Myocyte (in vitro differentiated cells): ENCODE measurements around the gene TRIM7. TPM values are rescaled to one million over a fixed set of nuclear protein-coding genes. Genes with fewer than 3 reads are reported as not detected.
"Not testable (repeated sequence)": the region's sequence is repeated elsewhere in the genome, so short reads cannot be mapped to it uniquely, and the experiment has no call there.

Experiments used
- DNase-seq: peaks from one replicate; pipeline ENCODE4 v3.0.0-alpha.2; 2012; ENCODE audit warnings: low read depth
- microRNA-seq: library from miRNA; unstranded; fragments of <30 nt; microRNA quantifications from one replicate; pipeline ENCODE4, GENCODE V29; 2016
- total RNA-seq: library from RNA; depleted of rRNA; stranded (reverse); fragments of >200 nt; gene quantifications from 2 replicates; pipeline ENCODE4 v1.2.3, GENCODE V29; 2014

Gene TRIM7
- total RNA-seq, 1 donor from 2014 or later = 18.8 TPM

DNA sequence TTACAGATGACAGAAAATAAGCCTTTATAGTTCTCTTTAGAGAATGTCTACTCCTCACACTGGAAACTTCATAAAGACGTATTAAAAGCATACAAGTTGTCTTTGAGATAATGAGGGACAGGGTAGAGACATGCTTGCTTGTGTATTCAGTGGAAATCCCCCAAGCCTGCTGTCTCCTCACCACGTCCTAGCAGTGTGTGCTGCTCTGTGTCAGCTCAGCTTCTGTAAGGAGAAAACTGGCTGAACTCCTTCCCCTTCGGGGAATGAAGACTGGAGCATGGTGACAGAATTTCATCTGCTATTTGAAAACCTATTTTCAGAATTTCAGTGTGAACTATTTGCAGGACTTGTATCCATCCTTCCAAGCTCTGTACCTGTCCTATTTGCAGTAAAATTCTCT lies 48.2 kb downstream of the TRIM7 start:
- no peak for DNase-seq

GRCh38 chr5:181153814-181154213 lies 51.2 kb downstream of the TRIM7 start:
- DNase-seq = no peak

DNA sequence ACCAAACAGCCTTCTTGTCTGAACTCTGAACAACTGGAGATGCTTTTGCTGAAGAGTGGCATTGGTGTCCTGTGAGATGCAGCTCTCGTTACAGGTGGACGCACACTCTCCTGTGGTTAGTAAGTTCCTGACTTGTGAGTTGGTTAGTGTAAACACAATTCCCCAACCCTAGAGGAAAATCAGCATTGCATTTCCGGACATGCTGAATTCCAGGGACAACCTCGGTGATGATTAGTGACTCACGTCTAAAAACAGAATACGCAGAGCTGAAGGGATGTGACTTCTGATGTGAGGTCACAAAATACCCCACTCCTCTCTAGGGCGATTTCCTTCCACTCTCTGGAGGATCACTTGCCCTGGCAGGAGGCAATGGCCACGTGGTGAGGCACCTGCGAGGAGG lies 52.6 kb downstream of the TRIM7 start:
- no peak for DNase-seq

DNA sequence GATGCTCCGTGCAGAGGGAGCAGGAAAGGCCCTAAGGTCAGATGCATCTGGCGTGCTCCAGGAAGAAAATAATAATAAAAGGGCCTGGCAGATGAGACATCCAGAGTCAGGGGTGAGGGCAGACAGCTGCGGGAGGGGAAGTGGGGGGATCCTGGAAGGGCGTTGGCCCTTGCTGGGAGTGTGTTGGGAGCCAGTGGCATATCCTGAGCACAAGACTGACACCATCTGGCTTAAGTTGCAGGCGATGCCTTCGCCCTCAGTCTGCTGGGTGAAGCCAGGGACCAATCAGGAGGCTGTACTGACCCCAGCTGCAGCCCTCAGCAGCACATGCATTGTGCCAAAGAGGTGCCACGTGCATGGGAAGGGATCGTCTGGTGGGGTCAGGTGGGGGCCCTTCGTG lies 53.9 kb downstream of the TRIM7 start:
- DNase-seq = no peak

GRCh38 chr5:181149806-181150733 lies 54.9 kb downstream of the TRIM7 start:
- no peak for DNase-seq

DNA sequence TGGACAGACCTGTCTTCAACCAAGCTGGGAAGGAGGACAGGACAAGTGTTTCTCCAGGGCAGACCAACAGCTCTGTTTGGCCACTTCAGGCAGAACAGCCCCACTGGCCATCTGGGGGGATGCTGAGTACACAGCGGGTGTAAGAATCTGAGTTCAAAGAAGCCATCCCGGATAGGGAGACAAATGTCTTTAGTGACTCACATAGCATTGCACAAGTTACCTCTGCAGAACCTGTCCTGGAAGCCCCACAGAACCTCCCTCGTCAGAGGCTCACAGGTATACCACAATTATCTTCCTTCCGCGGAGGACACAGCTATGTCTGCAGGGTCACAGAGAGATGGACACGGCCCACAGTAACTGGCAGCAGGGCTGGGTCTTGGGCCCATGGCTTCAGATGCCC lies 55.6 kb downstream of the TRIM7 start:
- no peak for DNase-seq

DNA sequence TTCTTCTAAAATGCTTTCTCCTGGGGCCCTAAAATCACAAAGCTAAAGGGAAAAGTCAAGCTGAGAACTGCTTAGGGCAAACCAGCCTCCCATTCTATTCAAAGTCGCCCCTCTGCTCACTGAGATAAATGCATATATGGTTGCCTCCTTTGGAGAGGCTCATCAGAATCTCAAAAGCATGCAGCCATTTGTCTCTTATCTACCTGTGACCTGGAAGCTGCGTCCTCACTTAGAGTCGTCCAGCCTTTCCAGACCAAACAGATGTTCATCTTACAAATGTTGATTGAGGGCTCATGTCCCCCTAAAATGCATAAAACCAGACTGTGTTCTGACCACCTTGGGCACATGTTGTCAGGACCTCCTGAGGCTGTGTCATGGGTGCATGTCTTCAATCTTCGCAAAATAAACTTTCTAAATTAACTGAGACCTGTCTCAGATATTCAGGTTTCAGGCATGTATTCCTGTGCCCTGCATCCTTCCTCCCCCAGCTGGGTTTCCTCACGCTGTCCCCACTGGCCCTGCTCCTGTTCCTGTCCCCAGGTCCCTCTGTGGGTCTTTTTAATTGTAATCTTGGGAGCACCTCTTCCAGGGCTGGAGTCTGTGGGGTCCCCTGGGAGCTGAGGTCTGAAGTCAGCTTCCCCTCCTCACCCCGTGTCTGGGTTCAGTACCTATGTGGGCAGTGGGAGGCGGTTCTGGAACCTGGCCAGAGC lies 57.9 kb downstream of the TRIM7 start, which contains the start of gene OR2V2:
TSS of gene OR2V2 (plus strand) at position 660 of the 710 bp plus-strand sequence. CDS start 7,357 bp downstream, outside the sequence.
- not testable (repeated sequence) for DNase-seq

DNA sequence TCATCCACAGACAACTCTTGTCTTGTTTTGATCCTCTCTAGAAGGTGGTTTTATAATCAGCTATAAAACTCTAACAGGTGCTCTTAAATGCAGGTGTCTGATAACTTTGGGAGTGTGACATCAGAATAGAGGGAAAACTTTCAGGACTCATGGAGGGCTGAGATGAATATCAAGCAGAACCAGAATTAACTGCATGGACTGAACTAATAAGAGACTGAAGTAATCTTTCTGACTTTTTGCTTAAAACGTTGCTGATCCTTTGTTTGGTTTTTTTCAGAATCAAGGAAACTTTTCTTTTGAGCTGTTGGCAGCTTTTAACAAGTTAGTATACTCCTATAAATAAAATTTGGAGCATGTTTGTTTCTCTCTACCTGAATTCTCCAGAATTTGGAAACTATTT lies 59.9 kb downstream of the TRIM7 start:
- no peak for DNase-seq

Small RNA genes within 50 kb of the gene (microRNA-seq; reads per million reads assigned to microRNA genes)
- not detected for gene MIR4638

Other genes with a start within 250 kb of the TRIM7 start
- gene BTNL3, start 216.3 kb downstream of the TRIM7 start, total RNA-seq = 0.21 TPM in 1 of 2 replicates, not detected in the other
- not detected in 2 replicates for gene BTNL9, start 164.9 kb downstream of the TRIM7 start, total RNA-seq
- not detected in 2 replicates for gene OR2V1, start 74.0 kb downstream of the TRIM7 start, total RNA-seq
- gene OR2V2, start 57.6 kb downstream of the TRIM7 start, total RNA-seq = not detected in 2 replicates
- gene TRIM41, start 18.1 kb upstream of the TRIM7 start, total RNA-seq = 13.4 and 13.8 TPM in 2 replicates
- gene RACK1, start 38.7 kb upstream of the TRIM7 start, total RNA-seq = 2,741 and 2,769 TPM in 2 replicates
- gene TRIM52, start 55.9 kb upstream of the TRIM7 start, total RNA-seq = 4.3 and 8.0 TPM in 2 replicates
- gene OR4F3, start 162.1 kb upstream of the TRIM7 start, total RNA-seq = not detected in 2 replicates